IPS-20b (cell line): ENCODE data around the gene EXOC4.

Experiments
- H3K27ac ChIP-seq: one replicate; pipeline ENCODE4 v1.5.1; 2013; ENCODE audit warnings: low read length
- H3K27me3 ChIP-seq: 2 replicates; pipeline ENCODE4 v1.6.1; 2013; ENCODE audit warnings: mild to moderate bottlenecking, low read length, inconsistent platforms; ENCODE audit not compliant: insufficient read depth
- H3K36me3 ChIP-seq: 2 replicates; pipeline ENCODE4 v1.6.1; 2013; ENCODE audit warnings: low read depth, mild to moderate bottlenecking, inconsistent platforms, low read length, moderate library complexity; ENCODE audit not compliant: insufficient read depth
- H3K4me1 ChIP-seq: 2 replicates; pipeline ENCODE4 v1.6.1; 2013; ENCODE audit warnings: mild to moderate bottlenecking, control low read depth, inconsistent platforms, low read length, moderate library complexity; ENCODE audit not compliant: insufficient read depth
- H3K4me3 ChIP-seq: 2 replicates; pipeline ENCODE4 v1.5.1; 2013; ENCODE audit warnings: mild to moderate bottlenecking, low read length, inconsistent platforms
- H3K9ac ChIP-seq: 2 replicates; pipeline ENCODE4 v1.6.1; 2013; ENCODE audit warnings: low read depth, mild to moderate bottlenecking, inconsistent platforms, low read length, moderate library complexity
- H3K9me3 ChIP-seq: 2 replicates; pipeline ENCODE4 v1.6.1; 2013; ENCODE audit warnings: mild to moderate bottlenecking, low read depth, low read length, inconsistent platforms; ENCODE audit not compliant: insufficient read depth

EXOC4 gene

GRCh38 chr7:133348250-133348649 lies 95.4 kb downstream of the EXOC4 start:
- Histone ChIP-seq H3K36me3 (no peaks in the 10 kb centered on the region), H3K4me3 (no peak overlapping the region), H3K9me3 (peaks cover 11% of the 10 kb centered on the region; the same call in 1 of the 2 replicates), H3K27ac (no peak overlapping the region), H3K27me3 (no peaks in the 10 kb centered on the region), H3K4me1 (peaks cover 27% of the 10 kb centered on the region; the same call in 1 of the 2 replicates), H3K9ac (no peak overlapping the region)

GRCh38 chr7:133349101-133349500 lies 96.2 kb downstream of the EXOC4 start:
- H3K9ac ChIP-seq: no peak overlapping the region
- H3K27ac ChIP-seq: no peak overlapping the region
- no peaks in the 10 kb centered on the region for H3K36me3 ChIP-seq
- H3K9me3 ChIP-seq: peaks cover 11% of the 10 kb centered on the region; the same call in 1 of the 2 replicates
- no peak overlapping the region for H3K4me3 ChIP-seq
- H3K4me1 ChIP-seq: peaks cover 26% of the 10 kb centered on the region; the same call in 1 of the 2 replicates
- H3K27me3 ChIP-seq: no peaks in the 10 kb centered on the region

GRCh38 chr7:133352430-133352829 lies 99.6 kb downstream of the EXOC4 start:
- Histone ChIP-seq H3K27ac (no peak overlapping the region), H3K4me3 (no peak overlapping the region), H3K27me3 (no peaks in the 10 kb centered on the region), H3K9ac (no peak overlapping the region), H3K9me3 (peaks cover 11% of the 10 kb centered on the region; the same call in 1 of the 2 replicates), H3K36me3 (no peaks in the 10 kb centered on the region), H3K4me1 (peaks cover 11% of the 10 kb centered on the region)

GRCh38 chr7:133353775-133354174 lies 100.9 kb downstream of the EXOC4 start:
- Histone ChIP-seq H3K36me3 (no peaks in the 10 kb centered on the region), H3K27ac (no peak overlapping the region), H3K9ac (no peak overlapping the region), H3K4me1 (peaks cover 19% of the 10 kb centered on the region), H3K27me3 (no peaks in the 10 kb centered on the region), H3K9me3 (peaks cover 11% of the 10 kb centered on the region; the same call in 1 of the 2 replicates), H3K4me3 (no peak overlapping the region)

- no peaks in the 10 kb centered on the region for H3K27me3 ChIP-seq
- no peak overlapping the region for H3K9ac ChIP-seq
- peaks cover 11% of the 10 kb centered on the region; the same call in 1 of the 2 replicates for H3K9me3 ChIP-seq
- H3K27ac ChIP-seq: peak overlapping the region; percentile 4
- H3K4me3 ChIP-seq: no peak overlapping the region
- no peaks in the 10 kb centered on the region for H3K36me3 ChIP-seq
- peaks cover 29% of the 10 kb centered on the region for H3K4me1 ChIP-seq
Observed at GRCh38 chr7:133354546-133355324, 101.9 kb downstream of the EXOC4 start.

DNA sequence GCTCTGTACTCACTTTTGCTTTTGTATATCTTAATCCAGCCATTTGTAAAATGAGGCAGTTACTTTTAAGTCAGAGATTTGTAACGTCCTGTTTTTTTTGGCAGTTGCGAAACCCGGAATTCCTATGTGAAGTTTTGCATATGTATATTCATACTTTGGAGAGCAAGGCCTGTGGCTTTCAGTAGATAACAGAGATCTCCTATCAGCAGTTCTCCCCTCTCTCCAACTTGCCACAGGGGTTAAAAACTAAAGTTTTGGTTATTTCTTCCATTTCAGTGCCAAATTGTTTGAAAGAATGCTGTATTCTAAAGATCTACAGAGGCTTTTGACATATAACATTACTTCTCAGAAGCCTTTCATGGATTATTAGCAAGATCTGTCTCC lies 102.4 kb downstream of the EXOC4 start:
- no peak overlapping the region for H3K27ac ChIP-seq
- peaks cover 11% of the 10 kb centered on the region; the same call in 1 of the 2 replicates for H3K9me3 ChIP-seq
- peaks cover 34% of the 10 kb centered on the region for H3K4me1 ChIP-seq
- no peaks in the 10 kb centered on the region; the same call in 1 of the 2 replicates for H3K36me3 ChIP-seq
- H3K4me3 ChIP-seq: no peak overlapping the region
- no peaks in the 10 kb centered on the region for H3K27me3 ChIP-seq
- H3K9ac ChIP-seq: no peak overlapping the region

DNA sequence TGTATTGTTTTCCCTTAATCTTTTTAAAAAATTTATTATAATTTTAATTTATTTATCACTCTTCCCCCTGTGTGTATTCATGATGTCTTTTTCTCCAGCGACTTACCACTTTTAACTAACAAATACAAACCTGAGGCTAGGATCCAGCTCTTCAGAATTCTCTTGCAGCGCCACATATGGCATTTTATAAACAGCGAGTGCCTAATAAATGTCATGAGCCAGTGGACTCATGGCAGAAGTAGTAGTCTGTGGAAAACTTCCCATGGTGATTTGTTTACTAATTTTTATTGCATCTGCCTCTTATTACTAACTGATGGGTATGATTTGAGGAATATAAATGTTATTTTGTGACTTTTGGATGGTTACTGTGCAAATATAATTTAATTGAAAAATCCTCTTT lies 102.9 kb downstream of the EXOC4 start:
- no peak overlapping the region for H3K4me3 ChIP-seq
- H3K9me3 ChIP-seq: peaks cover 11% of the 10 kb centered on the region; the same call in 1 of the 2 replicates
- no peaks in the 10 kb centered on the region; the same call in 1 of the 2 replicates for H3K36me3 ChIP-seq
- no peak overlapping the region for H3K9ac ChIP-seq
- H3K4me1 ChIP-seq: peaks cover 37% of the 10 kb centered on the region
- no peaks in the 10 kb centered on the region for H3K27me3 ChIP-seq
- H3K27ac ChIP-seq: no peak overlapping the region

DNA sequence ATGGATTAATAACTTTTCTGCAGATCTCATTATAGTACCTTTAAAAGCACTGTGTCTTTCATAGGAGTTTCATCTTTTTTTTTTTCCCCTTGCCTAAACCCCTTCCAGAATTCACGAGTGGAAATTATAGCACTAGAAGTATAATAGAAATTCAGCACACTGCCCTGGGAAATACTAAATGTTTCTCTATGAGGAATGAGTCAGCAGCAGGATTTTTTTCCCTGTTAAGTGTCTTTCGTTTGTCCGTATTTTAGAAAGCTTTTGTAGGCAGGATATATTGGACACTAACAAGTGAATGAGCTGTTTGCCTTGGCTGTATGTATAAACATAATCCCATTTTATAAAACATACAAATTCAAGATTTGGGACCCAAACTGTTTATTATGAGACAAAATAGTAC lies 105.8 kb downstream of the EXOC4 start:
- peaks cover 37% of the 10 kb centered on the region for H3K4me1 ChIP-seq
- no peaks in the 10 kb centered on the region for H3K27me3 ChIP-seq
- no peak overlapping the region for H3K4me3 ChIP-seq
- no peak overlapping the region for H3K9ac ChIP-seq
- H3K27ac ChIP-seq: no peak overlapping the region
- H3K9me3 ChIP-seq: no peaks in the 10 kb centered on the region
- H3K36me3 ChIP-seq: no peaks in the 10 kb centered on the region; the same call in 1 of the 2 replicates

GRCh38 chr7:133359449-133359848 lies 106.6 kb downstream of the EXOC4 start:
- Histone ChIP-seq H3K36me3 (no peaks in the 10 kb centered on the region; the same call in 1 of the 2 replicates), H3K9ac (no peak overlapping the region), H3K4me3 (no peak overlapping the region), H3K27ac (no peak overlapping the region), H3K27me3 (no peaks in the 10 kb centered on the region), H3K4me1 (peaks cover 35% of the 10 kb centered on the region), H3K9me3 (no peaks in the 10 kb centered on the region)

GRCh38 chr7:133360201-133360600 lies 107.3 kb downstream of the EXOC4 start:
- no peak overlapping the region for H3K27ac ChIP-seq
- H3K9ac ChIP-seq: no peak overlapping the region

GRCh38 chr7:133361806-133362205 lies 108.9 kb downstream of the EXOC4 start:
- Histone ChIP-seq H3K9ac (no peak overlapping the region), H3K4me1 (peaks cover 26% of the 10 kb centered on the region), H3K9me3 (no peaks in the 10 kb centered on the region), H3K27ac (no peak overlapping the region), H3K4me3 (no peak overlapping the region), H3K36me3 (no peaks in the 10 kb centered on the region; the same call in 1 of the 2 replicates), H3K27me3 (no peaks in the 10 kb centered on the region)

More at GRCh38 chr7:133360201-133360600, 107.3 kb downstream of the EXOC4 start:
- Histone ChIP-seq H3K9me3 (no peaks in the 10 kb centered on the region), H3K36me3 (no peaks in the 10 kb centered on the region; the same call in 1 of the 2 replicates), H3K4me1 (peaks cover 30% of the 10 kb centered on the region), H3K4me3 (peak overlapping the region; percentile 26), H3K27me3 (no peaks in the 10 kb centered on the region)
